Liver (tissue), 9 donors: ENCODE data around the gene ORM2. TPM values are rescaled to one million over a fixed set of nuclear protein-coding genes. Genes with fewer than 3 reads are reported as not detected.

Experiments used
- DNase-seq: peaks from one replicate; pipeline ENCODE4 v3.0.0-alpha.2; 2017; ENCODE audit warnings: low spot score
- H3K27ac ChIP-seq, 2 donors: one replicate each; pipeline ENCODE4 v1.7.0; 2013; ENCODE audit warnings: inconsistent platforms in 2 of 2, low read length in 2 of 2, control low read depth in 1 of 2, low read depth in 1 of 2, mild to moderate bottlenecking in 1 of 2
- H3K27me3 ChIP-seq, 4 donors: one replicate each; pipeline versions ENCODE4 v1.6.1 to v1.7.0; 2013; ENCODE audit warnings: low read length in 3 of 4, inconsistent platforms in 1 of 4, mild to moderate bottlenecking in 1 of 4, moderate library complexity in 1 of 4; ENCODE audit not compliant: control insufficient read depth in 4 of 4, insufficient read depth in 4 of 4
- H3K36me3 ChIP-seq, 4 donors: one replicate each; pipeline versions ENCODE4 v1.6.1 to v1.7.0; 2013; ENCODE audit warnings: low read length in 3 of 4, mild to moderate bottlenecking in 3 of 4, low read depth in 1 of 4, moderate library complexity in 1 of 4; ENCODE audit not compliant: control insufficient read depth in 4 of 4, insufficient read depth in 3 of 4
- H3K4me1 ChIP-seq, 4 donors: one replicate each; pipeline versions ENCODE4 v1.6.1 to v1.7.0; 2013; ENCODE audit warnings: low read length in 3 of 4, mild to moderate bottlenecking in 3 of 4, moderate library complexity in 1 of 4; ENCODE audit not compliant: control insufficient read depth in 4 of 4, insufficient read depth in 4 of 4
- H3K4me3 ChIP-seq, 3 donors: one replicate each; pipeline versions ENCODE4 v1.6.1 to v1.7.0; 2013; ENCODE audit warnings: low read length in 3 of 3, control low read depth in 1 of 3, low read depth in 1 of 3, mild to moderate bottlenecking in 1 of 3
- H3K9ac ChIP-seq, 2 donors: one replicate each; pipeline ENCODE4 v1.7.0; 2013; ENCODE audit warnings: low read length in 2 of 2, mild to moderate bottlenecking in 2 of 2, moderate library complexity in 2 of 2, control low read depth in 1 of 2, low read depth in 1 of 2
- H3K9me3 ChIP-seq, 4 donors: one replicate each; pipeline versions ENCODE4 v1.6.1 to v1.7.0; 2013; ENCODE audit warnings: low read length in 3 of 4; ENCODE audit not compliant: control insufficient read depth in 4 of 4
- ATF3 ChIP-seq: IDR thresholded peaks from 2 replicates; pipeline ENCODE4 v1.6.1; 2016; ENCODE audit warnings: antibody characterized with exemption
- CTCF ChIP-seq: fragments of 150-350 bp; IDR thresholded peaks from 2 replicates; pipeline ENCODE4 v1.5.1; 2017; ENCODE audit warnings: improper control_type of control experiment, low read depth, low read length; ENCODE audit not compliant: missing input control
- EGR1 ChIP-seq, 2 donors: IDR thresholded peaks; 2 replicates each; pipeline ENCODE4 v1.6.1; 2016 to 2018; ENCODE audit warnings: antibody characterized with exemption in 2 of 2, low read depth in 2 of 2
- FOXA1 ChIP-seq: IDR thresholded peaks from 2 replicates; pipeline ENCODE4 v1.6.1; 2016; ENCODE audit warnings: antibody characterized with exemption
- FOXA2 ChIP-seq: IDR thresholded peaks from 2 replicates; pipeline ENCODE4 v1.6.1; 2016; ENCODE audit warnings: antibody characterized with exemption
- GABPA ChIP-seq, 2 donors: IDR thresholded peaks in 1 of 2; conservative IDR thresholded peaks in 1 of 2; 2 replicates each; pipeline ENCODE4 v1.6.1; 2016; ENCODE audit warnings: antibody characterized with exemption in 2 of 2, mild to moderate bottlenecking in 1 of 2, moderate library complexity in 1 of 2
- HNF4A ChIP-seq, 2 donors: conservative IDR thresholded peaks; 2 replicates each; pipeline ENCODE4 v1.6.1; 2016; ENCODE audit warnings: antibody characterized with exemption in 2 of 2, mild to moderate bottlenecking in 2 of 2
- HNF4G ChIP-seq: IDR thresholded peaks from 2 replicates; pipeline ENCODE4 v1.6.1; 2016; ENCODE audit warnings: antibody characterized with exemption
- JUND ChIP-seq, 2 donors: IDR thresholded peaks; 2 replicates each; pipeline ENCODE4 v1.6.1; 2016; ENCODE audit warnings: antibody characterized with exemption in 2 of 2
- MAX ChIP-seq: IDR thresholded peaks from 2 replicates; pipeline ENCODE4 v1.6.1; 2016; ENCODE audit warnings: antibody characterized with exemption
- NR2F2 ChIP-seq: IDR thresholded peaks from 2 replicates; pipeline ENCODE4 v1.6.1; 2016; ENCODE audit warnings: antibody characterized with exemption
- RAD21 ChIP-seq, 2 donors: IDR thresholded peaks; 2 replicates each; pipeline ENCODE4 v1.6.1; 2016; ENCODE audit warnings: antibody characterized with exemption in 2 of 2, mild to moderate bottlenecking in 2 of 2
- RXRA ChIP-seq, 2 donors: IDR thresholded peaks; 2 replicates each; pipeline ENCODE4 v1.6.1; 2017 to 2018; ENCODE audit warnings: antibody characterized with exemption in 2 of 2, mild to moderate bottlenecking in 1 of 2
- SP1 ChIP-seq: IDR thresholded peaks from 2 replicates; pipeline ENCODE4 v1.6.1; 2018; ENCODE audit warnings: antibody characterized with exemption, mild to moderate bottlenecking
- TAF1 ChIP-seq: conservative IDR thresholded peaks from 2 replicates; pipeline ENCODE4 v1.6.1; 2016; ENCODE audit warnings: antibody characterized with exemption, mild to moderate bottlenecking
- YY1 ChIP-seq: IDR thresholded peaks from 2 replicates; pipeline ENCODE4 v1.6.1; 2016; ENCODE audit warnings: antibody characterized with exemption, mild to moderate bottlenecking
- ZBTB33 ChIP-seq: IDR thresholded peaks from 2 replicates; pipeline ENCODE4 v1.6.1; 2016; ENCODE audit warnings: antibody characterized with exemption
- WGBS: extraction: QIAGEN DNeasy Blood & Tissue Kit; methylation state at CpG from one replicate; pipeline ENCODE4 v1.1.7; 2013; 5-methylcytosine and 5-hydroxymethylcytosine counted together
- polyA plus RNA-seq, 2 donors: library from polyadenylated mRNA; stranded (reverse) in 1 of 2; unstranded in 1 of 2; fragments of 200-250 nt in 1 of 2; fragments of >200 nt in 1 of 2; fragmentation: Nextera tagmentation in 1 of 2; extraction: Ambion mirVana in 1 of 2; gene quantifications; one replicate each; pipeline versions ENCODE4 v1.2.1 to v1.2.3, GENCODE V29; 2013 to 2015
- total RNA-seq, 2 donors: library from RNA; depleted of rRNA; stranded (reverse); fragments of >200 nt; gene quantifications; one replicate each; pipeline ENCODE4 v1.2.3, GENCODE V29; 2014
- donor health status: healthy.
- donor health status: healthy.
- donor health status: healthy.
- donor health status: healthy.
- donor health status: healthy.

Gene ORM2
- total and polyA plus RNA-seq, 4 donors = 276 to 7,373 (median 5,310) TPM

GRCh38 chr9:114341991-114342390 lies 12.3 kb downstream of the ORM2 start:
- DNase-seq = no peak

GRCh38 chr9:114342755-114343440 lies 13.2 kb downstream of the ORM2 start:
- H3K9ac ChIP-seq = no peak overlapping the region

More at GRCh38 chr9:114341991-114342390, 12.3 kb downstream of the ORM2 start:
- TF ChIP-seq TAF1 (no peak), JUND (IDR thresholded peaks at IDR 0.05) (no peak), CTCF (no peak), MAX (no peak), HNF4A (conservative IDR thresholded peaks at IDR 0.05) (no peak), RAD21 (IDR thresholded peaks at IDR 0.05) (no peak), SP1 (no peak), EGR1 (IDR thresholded peaks at IDR 0.05; ENCODE audit: low read depth in 2 of 2) (no peak), FOXA1 (no peak), ATF3 (no peak), GABPA (IDR thresholded peaks at IDR 0.05 in 1 of 2, conservative IDR thresholded peaks at IDR 0.05 in 1 of 2) (no peak), FOXA2 (no peak), HNF4G (no peak)
- Histone ChIP-seq H3K4me1 (no peaks in the 10 kb centered on the region), H3K27me3 (no peaks in the 10 kb centered on the region), H3K9me3 (no peaks in the 10 kb centered on the region), H3K36me3 (peaks cover 11 to 87% (median 64%) of the 10 kb centered on the region in 4 donors), H3K9ac (no peak overlapping the region), H3K27ac (no peak overlapping the region), H3K4me3 (no peak overlapping the region)
- 96% methylated on average over 4 of the region's 4 CpGs for WGBS

More at GRCh38 chr9:114342755-114343440, 13.2 kb downstream of the ORM2 start:
- H3K4me1 ChIP-seq = no peaks in the 10 kb centered on the region
- no peaks in the 10 kb centered on the region for H3K27me3 ChIP-seq
- H3K36me3 ChIP-seq = peaks cover 8 to 85% (median 60%) of the 10 kb centered on the region in 4 donors
- no peak for TF ChIP-seq FOXA1
- no peak for TF ChIP-seq MAX
- no peak for TF ChIP-seq EGR1 (IDR thresholded peaks at IDR 0.05; ENCODE audit: low read depth in 2 of 2)
- TF ChIP-seq YY1 = no peak
- no peak for TF ChIP-seq NR2F2
- TF ChIP-seq CTCF = no peak
- no peak for TF ChIP-seq ATF3
- no peak for TF ChIP-seq SP1
- no peak for TF ChIP-seq RXRA (IDR thresholded peaks at IDR 0.05)
- no peak for TF ChIP-seq HNF4A (conservative IDR thresholded peaks at IDR 0.05)
- no peak for TF ChIP-seq JUND (IDR thresholded peaks at IDR 0.05)
- no peak for TF ChIP-seq ZBTB33
- TF ChIP-seq TAF1 = no peak
- TF ChIP-seq GABPA (IDR thresholded peaks at IDR 0.05 in 1 of 2, conservative IDR thresholded peaks at IDR 0.05 in 1 of 2) = no peak
- no peak for TF ChIP-seq HNF4G
- no peak for DNase-seq
- H3K9me3 ChIP-seq = no peaks in the 10 kb centered on the region
- no peak overlapping the region for H3K4me3 ChIP-seq
- 91% methylated on average over 5 of the region's 5 CpGs for WGBS
- no peak overlapping the region for H3K27ac ChIP-seq
